ENCODE data around the gene NDUFB3.

Gene NDUFB3

DNA sequence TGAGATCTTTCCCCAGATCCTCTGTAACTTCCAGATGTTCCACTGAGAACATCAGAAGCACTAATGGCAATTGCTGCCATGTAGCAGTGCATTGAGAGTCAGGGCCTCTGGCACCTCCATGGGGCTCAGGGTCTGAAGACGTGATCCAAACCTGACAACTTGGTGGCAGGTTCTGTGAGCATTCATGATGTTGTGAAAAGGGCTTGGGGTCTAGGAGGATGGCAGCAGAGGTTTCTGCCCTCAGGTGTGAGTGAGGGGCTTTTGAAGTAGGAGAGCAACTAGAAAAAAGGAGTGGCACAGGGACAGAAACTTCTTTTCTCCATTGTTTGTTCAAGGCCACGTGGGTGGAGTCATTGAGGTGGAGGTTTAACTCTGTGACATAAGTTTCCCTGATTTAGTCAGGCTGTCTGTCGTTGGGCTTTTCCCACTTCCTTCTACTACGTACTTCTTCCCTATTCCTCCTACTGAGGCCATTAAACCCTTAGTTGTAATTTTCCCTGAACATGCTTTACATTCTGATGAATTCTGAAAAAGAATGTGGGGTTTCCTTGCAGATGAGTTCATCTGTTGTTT, 57.2 kb downstream of the NDUFB3 start:
- no peak for DNase-seq (ENCODE audit: low read depth, low spot score)

GRCh38 chr2:201130524-201131186, 58.9 kb downstream of the NDUFB3 start:
- no peak for DNase-seq (ENCODE audit: low read depth, low spot score)

GRCh38 chr2:201132518-201132917, 60.7 kb downstream of the NDUFB3 start:
- no peak for DNase-seq (ENCODE audit: low read depth, low spot score)

All from smooth muscle cell of the brain vasculature (primary cell).